Caco-2 (cell line): ENCODE results near the gene NUP62. TPM values are rescaled to one million over a fixed set of nuclear protein-coding genes. Genes with fewer than 3 reads are reported as not detected.

Source experiments
- BruUV-seq: library from RNA; stranded (reverse); fragments of 400-500 nt; replicated peaks from 2 replicates; lab custom pipeline; 2021; lab: Mats Ljungman, UMichigan
- CTCF ChIA-PET: fragments of 300-600 bp; sonication (Branson Sonifier 250); formaldehyde crosslinking; loops from one replicate; lab custom pipeline; 2022; ENCODE audit warnings: antibody characterized with exemption; lab: Charles Lee
- POLR2A ChIA-PET: fragments of 300-600 bp; sonication (Branson Sonifier 250); formaldehyde crosslinking; loops from one replicate; lab custom pipeline; 2022; ENCODE audit warnings: antibody characterized with exemption; lab: Charles Lee
- DNase-seq, 2 experiments: peaks; one replicate each; pipeline versions ENCODE4 v3.0.0 to v3.0.0-alpha.2; 2020 to 2022
- H3K27me3 ChIP-seq: replicated peaks from 2 replicates; pipeline ENCODE4 v1.6.0; 2011; ENCODE audit warnings: low read length; ENCODE audit not compliant: control insufficient read depth, insufficient read depth
- H3K36me3 ChIP-seq: 2 replicates; pipeline ENCODE4 v1.5.1; 2011; ENCODE audit warnings: low read length; ENCODE audit not compliant: control insufficient read depth, insufficient read depth
- H3K4me1 ChIP-seq: fragments of 250-450 bp; sonication (Bioruptor Pico); 2 replicates; pipeline ENCODE4 v1.5.1; 2020; ENCODE audit warnings: mild to moderate bottlenecking
- H3K4me3 ChIP-seq: 2 replicates; pipeline ENCODE4 v1.5.1; 2011; ENCODE audit warnings: low read depth, mild to moderate bottlenecking, control low read depth, low read length
- H3K9me3 ChIP-seq: fragments of 250-450 bp; sonication (Bioruptor Pico); 2 replicates; pipeline ENCODE4 v1.5.1; 2020; ENCODE audit warnings: mild to moderate bottlenecking, moderate library complexity
- H3K27ac Mint-ChIP-seq: one replicate; pipeline ENCODE4 v1.8.0; 2022; ENCODE audit warnings: mixed read lengths; ENCODE audit not compliant: unreplicated experiment
- H3K27me3 Mint-ChIP-seq: one replicate; pipeline ENCODE4 v1.8.0; 2022; ENCODE audit warnings: mixed read lengths; ENCODE audit not compliant: insufficient read depth, unreplicated experiment
- H3K36me3 Mint-ChIP-seq: one replicate; pipeline ENCODE4 v1.8.0; 2022; ENCODE audit warnings: mild to moderate bottlenecking, mixed read lengths; ENCODE audit not compliant: insufficient read depth, unreplicated experiment
- H3K4me1 Mint-ChIP-seq: one replicate; pipeline ENCODE4 v1.8.0; 2022; ENCODE audit warnings: low read depth, mixed read lengths; ENCODE audit not compliant: unreplicated experiment
- H3K4me3 Mint-ChIP-seq: one replicate; pipeline ENCODE4 v1.8.0; 2022; ENCODE audit warnings: mild to moderate bottlenecking, moderate library complexity, mixed read lengths; ENCODE audit not compliant: unreplicated experiment
- H3K9me3 Mint-ChIP-seq: one replicate; pipeline ENCODE4 v1.8.0; 2022; ENCODE audit warnings: mixed read lengths; ENCODE audit not compliant: unreplicated experiment
- intact Hi-C: fragments of 100-400 bp; cut with micrococcal nuclease; formaldehyde crosslinking; loops from one replicate; pipeline ENCODE4 v1.10.0; 2022; ENCODE audit not compliant: unreplicated experiment
- total RNA-seq: library from RNA; stranded (reverse); gene quantifications from 2 replicates; pipeline ENCODE4 v1.2.3, GENCODE V29; 2022
- TF ChIP-seq, protein P1 (sequence below), 2 experiments: fragments of 200-600 bp in 1 of 2; IDR thresholded peaks; 1 replicate in 1 of 2; 2 replicates in 1 of 2; pipeline versions ENCODE4 v1.5.1 to v1.8.0; 2011 to 2022; ENCODE audit warnings: antibody characterized with exemption in 1 of 2, control low read depth in 1 of 2, inconsistent platforms in 1 of 2, low read depth in 1 of 2, low read length in 1 of 2, mild to moderate bottlenecking in 1 of 2, moderate library complexity in 1 of 2; ENCODE audit not compliant: insufficient read depth in 1 of 2, severe bottlenecking in 1 of 2, unreplicated experiment in 1 of 2

NUP62 gene
- total RNA-seq, 1 experiment from 2014 or later: 116 TPM

DNA sequence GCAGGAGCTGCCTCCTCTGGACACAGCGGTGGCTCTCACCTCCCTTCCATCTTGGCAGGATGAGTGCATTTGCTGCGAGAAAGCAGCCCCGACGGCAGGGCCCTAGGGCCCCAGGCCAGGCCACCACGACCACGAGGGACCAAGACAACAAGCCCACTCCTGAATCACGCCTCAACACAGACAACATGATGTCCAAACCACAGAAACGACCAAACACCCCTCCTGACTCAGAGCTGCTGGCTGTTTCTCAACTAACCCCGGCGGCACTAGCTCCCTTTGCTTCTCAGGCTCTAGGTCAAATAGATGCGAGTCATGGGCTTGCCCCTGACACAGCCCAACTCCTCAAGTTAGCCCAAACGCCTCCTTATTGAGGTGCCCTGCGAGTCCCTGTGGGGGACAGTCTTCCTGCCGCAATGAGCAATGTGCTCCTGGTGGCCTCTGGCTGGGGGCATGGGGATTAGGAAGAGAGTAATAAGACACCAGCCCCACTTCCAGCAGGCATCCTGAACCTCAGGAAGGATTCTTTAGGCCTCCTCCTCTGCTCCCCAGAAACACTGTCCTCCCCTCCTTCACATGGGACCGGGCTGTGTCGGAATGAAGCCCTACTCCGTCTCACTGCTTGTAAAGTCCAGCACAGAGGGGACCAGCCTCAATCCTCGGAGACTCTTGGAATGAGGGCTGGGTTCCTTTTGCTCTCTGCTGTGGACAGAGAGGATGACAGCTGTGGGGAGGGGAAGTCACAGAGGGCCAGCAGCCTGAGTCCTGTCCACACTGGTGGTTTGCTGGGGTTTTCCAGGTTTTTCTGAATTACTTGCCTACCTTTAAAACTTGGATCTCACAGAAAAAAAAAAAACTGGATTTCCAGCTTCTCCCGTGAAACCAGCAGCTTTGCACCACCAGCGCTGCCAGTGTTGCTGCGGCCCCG, 7.2 kb downstream of the NUP62 start:
- DNase-seq: no peak
- H3K27me3 ChIP-seq: no peaks in the 10 kb centered on the region
- no TSS peak for BruUV-seq
- H3K36me3 ChIP-seq: peaks cover 8% of the 10 kb centered on the region
- intact Hi-C loops: no loop called here
- no peak overlapping the region for H3K4me3 ChIP-seq
- Mint-ChIP-seq H3K36me3 (peaks cover 96% of the 10 kb centered on the region), H3K4me1 (no peaks in the 10 kb centered on the region), H3K4me3 (no peak overlapping the region), H3K27ac (peak overlapping the region; percentile 79), H3K27me3 (no peaks in the 10 kb centered on the region), H3K9me3 (no peaks in the 10 kb centered on the region)
- ChIA-PET CTCF (no interaction called here), POLR2A (no interaction called here)
- TF ChIP-seq, protein P1, sequence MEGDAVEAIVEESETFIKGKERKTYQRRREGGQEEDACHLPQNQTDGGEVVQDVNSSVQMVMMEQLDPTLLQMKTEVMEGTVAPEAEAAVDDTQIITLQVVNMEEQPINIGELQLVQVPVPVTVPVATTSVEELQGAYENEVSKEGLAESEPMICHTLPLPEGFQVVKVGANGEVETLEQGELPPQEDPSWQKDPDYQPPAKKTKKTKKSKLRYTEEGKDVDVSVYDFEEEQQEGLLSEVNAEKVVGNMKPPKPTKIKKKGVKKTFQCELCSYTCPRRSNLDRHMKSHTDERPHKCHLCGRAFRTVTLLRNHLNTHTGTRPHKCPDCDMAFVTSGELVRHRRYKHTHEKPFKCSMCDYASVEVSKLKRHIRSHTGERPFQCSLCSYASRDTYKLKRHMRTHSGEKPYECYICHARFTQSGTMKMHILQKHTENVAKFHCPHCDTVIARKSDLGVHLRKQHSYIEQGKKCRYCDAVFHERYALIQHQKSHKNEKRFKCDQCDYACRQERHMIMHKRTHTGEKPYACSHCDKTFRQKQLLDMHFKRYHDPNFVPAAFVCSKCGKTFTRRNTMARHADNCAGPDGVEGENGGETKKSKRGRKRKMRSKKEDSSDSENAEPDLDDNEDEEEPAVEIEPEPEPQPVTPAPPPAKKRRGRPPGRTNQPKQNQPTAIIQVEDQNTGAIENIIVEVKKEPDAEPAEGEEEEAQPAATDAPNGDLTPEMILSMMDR (IDR thresholded peaks at IDR 0.05; ENCODE audit: insufficient read depth in 1 of 2, low read depth in 1 of 2, low read length in 1 of 2, severe bottlenecking in 1 of 2, unreplicated experiment in 1 of 2): no peak
- no peaks in the 10 kb centered on the region for H3K4me1 ChIP-seq
- H3K9me3 ChIP-seq: no peaks in the 10 kb centered on the region

DNA sequence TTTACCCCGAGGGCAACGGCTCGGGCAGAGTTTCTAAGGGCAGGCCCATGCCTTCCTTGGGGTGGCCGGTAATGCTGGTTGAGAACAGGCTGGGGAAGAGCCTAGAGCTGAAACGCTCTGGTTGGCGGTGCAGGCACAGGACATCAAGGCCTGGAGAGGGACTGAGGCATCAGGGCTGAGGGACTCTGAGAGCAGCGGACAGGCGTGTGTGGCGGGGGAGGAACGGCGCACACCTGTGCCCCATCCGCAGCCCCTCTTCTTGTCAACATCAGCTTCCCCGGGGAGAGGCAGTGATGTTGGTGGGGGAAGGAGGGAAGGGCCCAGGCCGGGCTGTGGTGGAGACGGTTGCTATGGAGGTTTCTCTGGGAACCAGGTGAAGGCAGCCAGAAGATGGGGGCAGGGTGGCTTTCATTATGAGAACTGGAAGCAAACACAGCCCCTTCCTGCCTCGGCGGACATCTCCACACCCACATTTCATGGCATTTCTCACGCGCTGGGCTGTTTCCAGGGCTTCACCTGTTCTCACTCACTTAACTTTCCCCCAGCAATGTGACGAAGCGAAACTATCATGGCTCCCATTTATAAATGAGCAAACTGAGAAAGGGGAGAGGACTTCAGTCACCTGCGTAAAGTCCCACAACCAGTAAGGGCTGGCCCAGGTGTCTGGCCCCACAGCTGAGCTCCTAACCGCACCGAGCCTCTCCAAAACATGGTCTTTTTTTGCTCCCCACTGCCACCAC, 8.5 kb downstream of the NUP62 start:
- H3K4me3 Mint-ChIP-seq: no peak overlapping the region
- no peak overlapping the region for H3K4me3 ChIP-seq
- no peak for DNase-seq
- peaks cover 10% of the 10 kb centered on the region for H3K36me3 ChIP-seq
- no peaks in the 10 kb centered on the region for H3K4me1 Mint-ChIP-seq
- H3K9me3 Mint-ChIP-seq: no peaks in the 10 kb centered on the region
- BruUV-seq: no TSS peak
- H3K4me1 ChIP-seq: no peaks in the 10 kb centered on the region
- peak overlapping the region; percentile 79 for H3K27ac Mint-ChIP-seq
- no peaks in the 10 kb centered on the region for H3K9me3 ChIP-seq
- TF ChIP-seq, protein P1 (IDR thresholded peaks at IDR 0.05; ENCODE audit: insufficient read depth in 1 of 2, low read depth in 1 of 2, low read length in 1 of 2, severe bottlenecking in 1 of 2, unreplicated experiment in 1 of 2): no peak
- no peaks in the 10 kb centered on the region for H3K27me3 ChIP-seq
- POLR2A ChIA-PET: no interaction called here
- H3K36me3 Mint-ChIP-seq: peaks cover 96% of the 10 kb centered on the region
- no peaks in the 10 kb centered on the region for H3K27me3 Mint-ChIP-seq
- intact Hi-C loops: no loop called here
- CTCF ChIA-PET: no interaction called here

DNA sequence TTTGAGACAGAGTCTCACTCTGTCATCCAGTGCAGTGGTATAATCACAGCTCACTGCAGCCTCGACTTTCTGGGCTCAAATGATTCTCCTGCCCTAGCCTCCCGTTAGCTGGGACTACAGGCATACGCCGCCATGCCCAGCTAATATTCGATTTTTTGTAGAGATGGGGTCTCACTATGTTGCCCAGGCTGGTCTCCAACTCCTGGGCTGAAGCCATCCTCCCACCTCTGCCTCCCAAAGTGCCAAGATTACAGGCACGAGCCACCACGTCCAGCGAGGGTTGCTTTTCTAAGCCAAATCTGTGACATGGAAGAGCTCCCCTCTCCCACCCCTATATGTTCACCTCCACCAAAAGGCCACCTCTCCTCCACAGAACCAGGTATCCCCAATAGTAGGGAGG, 11.2 kb downstream of the NUP62 start:
- Histone ChIP-seq H3K4me1 (peaks cover 12% of the 10 kb centered on the region), H3K27me3 (no peaks in the 10 kb centered on the region), H3K4me3 (no peak overlapping the region), H3K36me3 (peaks cover 12% of the 10 kb centered on the region), H3K9me3 (0 out of 2 replicates have a peak, but pooled peaks cover 3% of the 10 kb centered on the region)
- DNase-seq: no peak
- Mint-ChIP-seq H3K27me3 (no peaks in the 10 kb centered on the region), H3K27ac (no peak overlapping the region), H3K9me3 (no peaks in the 10 kb centered on the region), H3K4me1 (peaks cover 20% of the 10 kb centered on the region), H3K36me3 (peaks cover 96% of the 10 kb centered on the region), H3K4me3 (no peak overlapping the region)
- ChIA-PET POLR2A (no interaction called here), CTCF (no interaction called here)
- intact Hi-C loops: no loop called here
- TF ChIP-seq, protein P1 (IDR thresholded peaks at IDR 0.05; ENCODE audit: insufficient read depth in 1 of 2, low read depth in 1 of 2, low read length in 1 of 2, severe bottlenecking in 1 of 2, unreplicated experiment in 1 of 2): no peak
- no TSS peak for BruUV-seq
